Natural killer cell (primary cell): ENCODE data around the gene FGFR2. TPM values are rescaled to one million over a fixed set of nuclear protein-coding genes. Genes with fewer than 3 reads are reported as not detected.

Experiments used
- ATAC-seq, 3 donors: fragments of 150-1000 bp in 2 of 3; fragments of 200-7000 bp in 1 of 3; cut with Tn5 transposase; 1 replicate in 1 of 3; 2 replicates in 2 of 3; pipeline ENCODE4 v1.10.0; 2021; ENCODE audit warnings: mild to moderate bottlenecking in 2 of 3, moderate library complexity in 2 of 3
- DNase-seq, 2 donors: peaks; one replicate each; pipeline versions ENCODE4 v3.0.0 to v3.0.0-alpha.2; 2013 to 2021; ENCODE audit warnings: mixed read lengths in 1 of 2
- H3K27ac ChIP-seq: one replicate; pipeline ENCODE4 v1.5.1; 2013; ENCODE audit warnings: mild to moderate bottlenecking, low read length
- H3K27me3 ChIP-seq: one replicate; pipeline ENCODE4 v1.6.1; 2013; ENCODE audit warnings: low read length; ENCODE audit not compliant: control insufficient read depth, insufficient read depth
- H3K36me3 ChIP-seq: one replicate; pipeline ENCODE4 v1.6.1; 2013; ENCODE audit warnings: low read length; ENCODE audit not compliant: control insufficient read depth, insufficient read depth
- H3K4me1 ChIP-seq: one replicate; pipeline ENCODE4 v1.6.1; 2013; ENCODE audit warnings: low read length; ENCODE audit not compliant: control insufficient read depth, insufficient read depth
- H3K4me3 ChIP-seq: one replicate; pipeline ENCODE4 v1.5.1; 2013; ENCODE audit warnings: low read length
- H3K9me3 ChIP-seq: one replicate; pipeline ENCODE4 v1.6.1; 2013; ENCODE audit warnings: low read length; ENCODE audit not compliant: control insufficient read depth, insufficient read depth
- H3K27ac Mint-ChIP-seq, 2 donors: one replicate each; pipeline ENCODE4 v1.8.0; 2022; ENCODE audit warnings: mild to moderate bottlenecking in 2 of 2, mixed read lengths in 2 of 2, moderate library complexity in 1 of 2
- H3K27me3 Mint-ChIP-seq, 2 donors: one replicate each; pipeline ENCODE4 v1.8.0; 2022; ENCODE audit warnings: low read depth in 2 of 2, mixed read lengths in 2 of 2
- H3K36me3 Mint-ChIP-seq: one replicate; pipeline ENCODE4 v1.8.0; 2022; ENCODE audit warnings: mixed read lengths
- H3K4me1 Mint-ChIP-seq, 2 donors: one replicate each; pipeline ENCODE4 v1.8.0; 2022; ENCODE audit warnings: mixed read lengths in 2 of 2
- H3K4me3 Mint-ChIP-seq: one replicate; pipeline ENCODE4 v1.8.0; 2022; ENCODE audit warnings: mild to moderate bottlenecking, moderate library complexity, mixed read lengths
- H3K9me3 Mint-ChIP-seq, 2 donors: one replicate each; pipeline ENCODE4 v1.8.0; 2022; ENCODE audit warnings: mixed read lengths in 2 of 2
- CTCF ChIP-seq: fragments of 200-600 bp; IDR thresholded peaks from one replicate; pipeline ENCODE4 v1.8.0; 2022; ENCODE audit warnings: antibody characterized with exemption
- WGBS: methylation state at CpG from one replicate; pipeline ENCODE4 v1.1.7; 2013; ENCODE audit warnings: missing lambda C conversion rate; ENCODE audit not compliant: insufficient coverage; 5-methylcytosine and 5-hydroxymethylcytosine counted together
- intact Hi-C: fragments of 100-400 bp; cut with micrococcal nuclease; formaldehyde crosslinking; loops from one replicate; pipeline ENCODE4 v1.14.2; 2022
- total RNA-seq, 4 donors: library from RNA; stranded (reverse); fragments of 120-200 nt in 1 of 4; gene quantifications; one replicate each; pipeline versions ENCODE4 v1.2.3 to v1.2.4, GENCODE V29; 2013 to 2022

The FGFR2 gene
- total RNA-seq, 3 donors from 2014 or later (not counting 1 experiment from before 2014, with no cell fraction given) = 0.72 to 5.6 TPM; not detected in 1

- H3K4me3 Mint-ChIP-seq = no peak overlapping the region
- no peak for TF ChIP-seq CTCF
- 60% methylated on average over 5 of the region's 8 CpGs for WGBS
These were observed 82.0 kb downstream of the FGFR2 start for GRCh38 chr10:121516093-121516865.

GRCh38 chr10:121514141-121514865, 83.9 kb downstream of the FGFR2 start:
- H3K27ac Mint-ChIP-seq = no peak overlapping the region
- TF ChIP-seq CTCF = no peak
- DNase-seq (no peak), ATAC-seq (peak in 1 of 3 donors; percentile 66)
- peaks cover 0 to 3% of the 10 kb centered on the region in 2 donors for H3K27me3 Mint-ChIP-seq
- Histone ChIP-seq H3K36me3 (no peaks in the 10 kb centered on the region), H3K27me3 (no peaks in the 10 kb centered on the region), H3K4me3 (no peak overlapping the region), H3K4me1 (no peaks in the 10 kb centered on the region), H3K27ac (no peak overlapping the region), H3K9me3 (no peaks in the 10 kb centered on the region)
- no peaks in the 10 kb centered on the region for H3K36me3 Mint-ChIP-seq
- H3K9me3 Mint-ChIP-seq = no peaks in the 10 kb centered on the region
- no peaks in the 10 kb centered on the region for H3K4me1 Mint-ChIP-seq
- intact Hi-C loops = no loop called here
- WGBS = 75% methylated on average over 8 of the region's 8 CpGs
- H3K4me3 Mint-ChIP-seq = no peak overlapping the region

More at GRCh38 chr10:121516093-121516865, 82.0 kb downstream of the FGFR2 start:
- Mint-ChIP-seq H3K9me3 (no peaks in the 10 kb centered on the region), H3K4me1 (no peaks in the 10 kb centered on the region), H3K36me3 (no peaks in the 10 kb centered on the region), H3K27me3 (peaks cover 0 to 3% of the 10 kb centered on the region in 2 donors), H3K27ac (no peak overlapping the region)
- Histone ChIP-seq H3K27me3 (no peaks in the 10 kb centered on the region), H3K36me3 (no peaks in the 10 kb centered on the region), H3K27ac (no peak overlapping the region), H3K4me1 (no peaks in the 10 kb centered on the region), H3K4me3 (no peak overlapping the region), H3K9me3 (no peaks in the 10 kb centered on the region)
- intact Hi-C loops = no loop called here
- DNase-seq (peak in 1 of 2 donors; percentile 3), ATAC-seq (no peak)

GRCh38 chr10:121511943-121512342, 86.3 kb downstream of the FGFR2 start:
- H3K27me3 Mint-ChIP-seq = peaks cover 0 to 3% of the 10 kb centered on the region in 2 donors
- Histone ChIP-seq H3K27ac (no peak overlapping the region), H3K4me1 (no peaks in the 10 kb centered on the region), H3K27me3 (no peaks in the 10 kb centered on the region), H3K9me3 (no peaks in the 10 kb centered on the region), H3K36me3 (no peaks in the 10 kb centered on the region), H3K4me3 (no peak overlapping the region)
- H3K4me3 Mint-ChIP-seq = no peak overlapping the region
- intact Hi-C loops = no loop called here
- H3K4me1 Mint-ChIP-seq = no peaks in the 10 kb centered on the region
- DNase-seq = no peak
- 87% methylated on average over 5 of the region's 5 CpGs for WGBS
- TF ChIP-seq CTCF = no peak
- no peak for ATAC-seq
- H3K27ac Mint-ChIP-seq = no peak overlapping the region
- no peaks in the 10 kb centered on the region for H3K9me3 Mint-ChIP-seq
- no peaks in the 10 kb centered on the region for H3K36me3 Mint-ChIP-seq
